ENCODE data around the gene FAM163B. TPM values are rescaled to one million over a fixed set of nuclear protein-coding genes. Genes with fewer than 3 reads are reported as not detected.

The FAM163B gene
- total RNA-seq, 1 donor from 2014 or later: not detected

DNA sequence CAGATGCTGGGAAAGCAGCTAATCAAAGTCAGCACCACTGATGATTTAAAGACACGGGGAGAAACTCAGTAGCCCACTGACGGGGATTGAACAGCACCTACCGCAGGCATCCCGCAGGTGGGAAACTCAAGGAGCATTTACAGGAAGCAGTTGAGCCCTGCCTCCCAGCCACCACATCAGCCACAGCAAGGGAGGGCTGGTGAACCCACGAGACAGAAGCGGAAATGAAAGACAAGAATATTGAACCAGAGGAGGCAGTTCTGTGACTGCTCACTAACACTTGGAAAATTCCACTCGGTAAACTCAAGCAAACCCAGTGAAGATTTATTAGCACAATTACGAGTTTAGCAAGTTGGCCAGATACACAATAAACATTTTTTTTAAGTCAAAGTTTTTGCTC is 10.6 kb upstream of the FAM163B start:
- Mint-ChIP-seq H3K4me3 (no peak overlapping the region), H3K9me3 (no peaks in the 10 kb centered on the region), H3K27ac (no peak overlapping the region), H3K27me3 (peaks cover 68% of the 10 kb centered on the region), H3K36me3 (no peaks in the 10 kb centered on the region), H3K4me1 (ENCODE audit: unreplicated experiment) (no peaks in the 10 kb centered on the region)
- TF ChIP-seq, protein P1, sequence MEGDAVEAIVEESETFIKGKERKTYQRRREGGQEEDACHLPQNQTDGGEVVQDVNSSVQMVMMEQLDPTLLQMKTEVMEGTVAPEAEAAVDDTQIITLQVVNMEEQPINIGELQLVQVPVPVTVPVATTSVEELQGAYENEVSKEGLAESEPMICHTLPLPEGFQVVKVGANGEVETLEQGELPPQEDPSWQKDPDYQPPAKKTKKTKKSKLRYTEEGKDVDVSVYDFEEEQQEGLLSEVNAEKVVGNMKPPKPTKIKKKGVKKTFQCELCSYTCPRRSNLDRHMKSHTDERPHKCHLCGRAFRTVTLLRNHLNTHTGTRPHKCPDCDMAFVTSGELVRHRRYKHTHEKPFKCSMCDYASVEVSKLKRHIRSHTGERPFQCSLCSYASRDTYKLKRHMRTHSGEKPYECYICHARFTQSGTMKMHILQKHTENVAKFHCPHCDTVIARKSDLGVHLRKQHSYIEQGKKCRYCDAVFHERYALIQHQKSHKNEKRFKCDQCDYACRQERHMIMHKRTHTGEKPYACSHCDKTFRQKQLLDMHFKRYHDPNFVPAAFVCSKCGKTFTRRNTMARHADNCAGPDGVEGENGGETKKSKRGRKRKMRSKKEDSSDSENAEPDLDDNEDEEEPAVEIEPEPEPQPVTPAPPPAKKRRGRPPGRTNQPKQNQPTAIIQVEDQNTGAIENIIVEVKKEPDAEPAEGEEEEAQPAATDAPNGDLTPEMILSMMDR (conservative IDR thresholded peaks at IDR 0.05): no peak
- DNase-seq (ENCODE audit: extremely low spot score, unreplicated experiment): no peak

DNA sequence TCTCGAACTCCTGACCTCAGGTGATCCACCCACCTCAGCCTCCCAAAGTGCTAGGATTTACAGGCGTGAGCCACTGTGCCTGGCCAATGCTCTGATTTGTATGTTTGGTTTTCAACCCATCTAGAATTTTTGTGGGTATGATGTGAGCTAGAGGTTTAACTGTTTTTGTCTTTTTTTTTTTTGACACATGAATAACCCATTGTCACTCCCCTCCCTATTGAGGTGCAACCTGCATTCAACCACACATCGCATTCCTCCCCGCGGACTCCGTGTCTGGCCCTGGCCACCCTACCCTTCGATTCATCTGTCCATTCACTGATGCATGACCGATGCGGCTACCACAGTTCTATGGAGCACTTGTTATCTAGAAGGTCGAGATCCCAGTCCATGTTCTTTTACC is 9.5 kb upstream of the FAM163B start:
- Mint-ChIP-seq H3K27ac (no peak overlapping the region), H3K36me3 (no peaks in the 10 kb centered on the region), H3K9me3 (no peaks in the 10 kb centered on the region), H3K4me1 (ENCODE audit: unreplicated experiment) (no peaks in the 10 kb centered on the region), H3K27me3 (peaks cover 75% of the 10 kb centered on the region), H3K4me3 (no peak overlapping the region)
- TF ChIP-seq, protein P1 (conservative IDR thresholded peaks at IDR 0.05): no peak
- DNase-seq (ENCODE audit: extremely low spot score, unreplicated experiment): no peak

DNA sequence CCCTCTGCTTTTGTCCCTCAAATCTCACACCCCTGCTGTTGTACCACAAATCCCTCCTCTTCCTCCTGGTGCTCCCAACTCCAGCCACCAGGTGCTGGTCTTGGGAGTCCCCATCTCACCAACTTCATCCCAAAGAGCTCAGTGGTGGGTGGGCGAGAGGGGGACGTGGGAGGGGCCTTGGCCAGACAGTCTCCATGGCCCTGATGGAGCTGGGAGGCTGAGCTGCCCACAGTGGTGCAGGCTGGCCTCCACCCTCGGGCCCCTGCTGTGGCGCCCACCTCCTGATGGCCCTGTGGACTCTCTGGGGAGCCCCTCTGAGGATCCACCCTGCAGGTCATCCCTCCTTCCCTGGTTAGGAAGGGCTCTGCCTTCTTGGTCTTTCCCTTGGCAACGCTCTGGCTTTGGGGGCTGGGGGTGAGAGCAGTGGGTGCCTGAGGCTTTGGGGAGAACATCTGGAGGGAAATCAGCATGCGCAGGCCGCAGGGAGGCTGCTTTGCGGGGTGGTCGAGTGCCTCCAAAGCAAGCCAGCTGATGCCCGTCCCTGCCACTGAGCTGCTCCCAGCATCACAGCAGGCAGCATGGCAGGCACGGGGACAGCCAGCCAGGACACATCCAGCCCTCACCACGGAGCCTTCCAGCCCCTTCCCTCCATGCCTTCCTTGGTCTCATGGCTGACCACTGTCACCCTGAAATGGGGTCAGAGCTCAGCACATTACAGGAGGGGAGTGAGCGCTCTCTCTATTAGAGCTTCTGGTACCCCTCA is 7.6 kb upstream of the FAM163B start:
- no peak for DNase-seq (ENCODE audit: extremely low spot score, unreplicated experiment)
- H3K4me3 Mint-ChIP-seq: no peak overlapping the region
- no peaks in the 10 kb centered on the region for H3K9me3 Mint-ChIP-seq
- TF ChIP-seq, protein P1 (conservative IDR thresholded peaks at IDR 0.05): no peak
- no peak overlapping the region for H3K27ac Mint-ChIP-seq
- H3K27me3 Mint-ChIP-seq: peaks cover 75% of the 10 kb centered on the region
- no peaks in the 10 kb centered on the region for H3K4me1 Mint-ChIP-seq (ENCODE audit: unreplicated experiment)
- no peaks in the 10 kb centered on the region for H3K36me3 Mint-ChIP-seq

DNA sequence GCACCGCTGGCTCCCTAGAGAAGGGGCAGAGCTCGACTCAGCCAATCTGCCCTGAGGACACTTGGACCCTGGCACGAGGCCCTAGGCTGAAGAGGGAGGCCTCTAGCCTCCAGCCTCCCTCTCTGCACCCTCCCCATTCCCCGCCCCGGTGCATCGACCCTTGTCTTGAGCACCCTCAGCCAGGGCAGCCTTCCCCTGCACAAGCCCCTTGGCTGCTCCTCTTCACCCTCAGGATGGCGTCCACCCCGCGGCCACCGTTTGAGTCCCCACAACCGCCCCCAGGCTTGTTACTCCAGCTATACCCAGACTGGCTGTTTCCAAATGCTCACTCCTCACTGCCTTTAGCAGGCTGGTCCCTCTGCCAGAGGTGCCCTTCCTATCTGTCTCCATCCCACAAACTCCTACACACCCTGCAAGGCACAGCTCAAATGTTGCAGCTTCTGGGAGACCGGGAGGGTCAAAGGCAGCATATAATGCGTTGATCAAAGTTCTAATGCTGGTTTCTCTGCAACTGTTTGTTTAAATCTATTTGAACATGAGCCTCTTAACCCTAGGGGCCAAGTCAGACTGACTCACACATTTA is 6.5 kb upstream of the FAM163B start:
- peaks cover 77% of the 10 kb centered on the region for H3K27me3 Mint-ChIP-seq
- DNase-seq (ENCODE audit: extremely low spot score, unreplicated experiment): no peak
- no peaks in the 10 kb centered on the region for H3K36me3 Mint-ChIP-seq
- TF ChIP-seq, protein P1 (conservative IDR thresholded peaks at IDR 0.05): no peak
- no peak overlapping the region for H3K4me3 Mint-ChIP-seq
- no peaks in the 10 kb centered on the region for H3K9me3 Mint-ChIP-seq
- no peaks in the 10 kb centered on the region for H3K4me1 Mint-ChIP-seq (ENCODE audit: unreplicated experiment)
- no peak overlapping the region for H3K27ac Mint-ChIP-seq

DNA sequence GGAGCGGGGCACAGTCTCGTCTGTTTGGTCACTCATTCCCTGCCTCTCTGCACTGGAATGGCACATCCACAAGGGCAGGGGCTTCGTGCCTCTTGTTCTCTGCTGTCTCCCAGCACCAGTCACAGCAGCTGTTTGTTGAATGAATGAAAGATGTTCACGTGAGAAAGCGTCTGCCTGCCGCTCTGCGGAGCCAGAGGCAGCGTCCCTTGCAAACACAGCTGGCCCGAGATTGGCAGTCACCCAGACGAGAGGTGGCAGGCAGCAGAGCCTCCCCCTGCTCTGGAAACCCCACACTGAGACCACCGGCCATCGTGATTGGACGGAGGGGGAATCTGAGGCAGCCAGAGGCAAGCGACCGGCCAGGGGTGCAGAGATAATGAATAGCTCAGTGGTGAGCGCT is 6.0 kb upstream of the FAM163B start:
- TF ChIP-seq, protein P1 (conservative IDR thresholded peaks at IDR 0.05): no peak
- Mint-ChIP-seq H3K27ac (no peak overlapping the region), H3K9me3 (no peaks in the 10 kb centered on the region), H3K4me1 (ENCODE audit: unreplicated experiment) (no peaks in the 10 kb centered on the region), H3K27me3 (peaks cover 79% of the 10 kb centered on the region), H3K4me3 (no peak overlapping the region), H3K36me3 (no peaks in the 10 kb centered on the region)
- DNase-seq (ENCODE audit: extremely low spot score, unreplicated experiment): no peak

Measured in type B pancreatic cell (in vitro differentiated cells).